ENCODE data around the gene CDH23. TPM values are rescaled to one million over a fixed set of nuclear protein-coding genes. Genes with fewer than 3 reads are reported as not detected.

Gene CDH23
- total RNA-seq, 1 donor from 2014 or later = 3.7 TPM

- ATAC-seq (ENCODE audit: poor library complexity) = no peak
- intact Hi-C loops (cut with DNase I) = no loop called here
- DNase-seq = no peak
These were observed 243.9 kb downstream of the CDH23 start for GRCh38 chr10:71640607-71641006.

GRCh38 chr10:71641449-71641848 lies 244.7 kb downstream of the CDH23 start:
- no peak for DNase-seq
- ATAC-seq (ENCODE audit: poor library complexity) = no peak
- intact Hi-C loops (cut with DNase I) = no loop called here

- intact Hi-C loops (cut with DNase I) = no loop called here
- DNase-seq = no peak
- no peak for ATAC-seq (ENCODE audit: poor library complexity)
These were observed 245.3 kb downstream of the CDH23 start for GRCh38 chr10:71641986-71642385.

GRCh38 chr10:71643904-71644303 lies 247.2 kb downstream of the CDH23 start:
- intact Hi-C loops (cut with DNase I) = no loop called here
- ATAC-seq (ENCODE audit: poor library complexity) = no peak
- DNase-seq = no peak

GRCh38 chr10:71644307-71645180 lies 247.8 kb downstream of the CDH23 start:
- intact Hi-C loops (cut with DNase I) = no loop called here
- ATAC-seq (ENCODE audit: poor library complexity) = no peak
- DNase-seq = no peak

GRCh38 chr10:71645185-71645584 lies 248.5 kb downstream of the CDH23 start:
- intact Hi-C loops (cut with DNase I) = no loop called here
- no peak for ATAC-seq (ENCODE audit: poor library complexity)
- no peak for DNase-seq

- DNase-seq (no peak), ATAC-seq (ENCODE audit: poor library complexity) (no peak)
- intact Hi-C loops (cut with DNase I) = no loop called here
These were observed 249.3 kb downstream of the CDH23 start for GRCh38 chr10:71646037-71646436.

- intact Hi-C loops (cut with DNase I) = no loop called here
- ATAC-seq (ENCODE audit: poor library complexity) = no peak
These were observed 250.0 kb downstream of the CDH23 start for GRCh38 chr10:71646592-71647292.

GRCh38 chr10:71647526-71648253 lies 251.0 kb downstream of the CDH23 start:
- DNase-seq (no peak), ATAC-seq (ENCODE audit: poor library complexity) (peak; percentile 27)
- intact Hi-C loops (cut with DNase I) = no loop called here

More at GRCh38 chr10:71646592-71647292, 250.0 kb downstream of the CDH23 start:
- no peak for DNase-seq

- intact Hi-C loops (cut with DNase I) = no loop called here
- DNase-seq (no peak), ATAC-seq (ENCODE audit: poor library complexity) (no peak)
These were observed 251.7 kb downstream of the CDH23 start for GRCh38 chr10:71648254-71648932.

- ATAC-seq (ENCODE audit: poor library complexity) = no peak
- intact Hi-C loops (cut with DNase I) = no loop called here
- DNase-seq = no peak
These were observed 252.2 kb downstream of the CDH23 start for GRCh38 chr10:71648933-71649320.

- intact Hi-C loops (cut with DNase I) = no loop called here
- no peak for DNase-seq
- no peak for ATAC-seq (ENCODE audit: poor library complexity)
These were observed 252.9 kb downstream of the CDH23 start for GRCh38 chr10:71649631-71650030.

- ATAC-seq (ENCODE audit: poor library complexity) (no peak), DNase-seq (no peak)
- intact Hi-C loops (cut with DNase I) = no loop called here
These were observed 253.7 kb downstream of the CDH23 start for GRCh38 chr10:71650397-71650796.

- DNase-seq (no peak), ATAC-seq (ENCODE audit: poor library complexity) (no peak)
- intact Hi-C loops (cut with DNase I) = no loop called here
These were observed 254.7 kb downstream of the CDH23 start for GRCh38 chr10:71651428-71651827.

- intact Hi-C loops (cut with DNase I) = no loop called here
- no peak for ATAC-seq (ENCODE audit: poor library complexity)
- DNase-seq = no peak
These were observed 255.2 kb downstream of the CDH23 start for GRCh38 chr10:71651928-71652327.

- DNase-seq (no peak), ATAC-seq (ENCODE audit: poor library complexity) (no peak)
- intact Hi-C loops (cut with DNase I) = no loop called here
These were observed 256.3 kb downstream of the CDH23 start for GRCh38 chr10:71653044-71653443.

GRCh38 chr10:71656220-71656619 lies 259.5 kb downstream of the CDH23 start:
- no peak for DNase-seq

GRCh38 chr10:71657604-71658466 lies 261.1 kb downstream of the CDH23 start:
- no peak for DNase-seq
- intact Hi-C loops (cut with DNase I) = no loop called here
- no peak for ATAC-seq (ENCODE audit: poor library complexity)

More at GRCh38 chr10:71656220-71656619, 259.5 kb downstream of the CDH23 start:
- no peak for ATAC-seq (ENCODE audit: poor library complexity)
- intact Hi-C loops (cut with DNase I) = no loop called here

Measured in Right ventricle myocardium superior (tissue), 1 donor.